Measurements from ENCODE around the gene CHFR. TPM values are rescaled to one million over a fixed set of nuclear protein-coding genes. Genes with fewer than 3 reads are reported as not detected.

Gene CHFR
- total RNA-seq, 1 experiment from 2014 or later = 32.3 TPM

DNA sequence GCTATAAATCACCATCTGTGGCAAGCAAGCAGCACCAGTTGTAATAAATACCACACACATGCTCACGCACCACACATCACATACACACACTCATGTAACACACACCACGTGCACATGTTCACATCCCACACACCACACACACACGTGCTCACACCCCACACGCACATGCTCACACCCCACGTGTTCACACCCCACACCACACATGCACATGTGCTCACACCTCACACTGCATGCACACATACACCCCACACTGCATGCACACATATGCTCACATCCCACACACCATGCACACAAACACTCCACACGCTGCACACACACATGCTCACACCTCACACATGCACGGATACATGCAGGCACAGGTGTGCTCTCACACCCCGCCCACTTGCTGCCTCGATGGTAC is 102.8 kb downstream of the CHFR start:
- Mint-ChIP-seq H3K4me3 (ENCODE audit: unreplicated experiment) (no peak overlapping the region), H3K27me3 (ENCODE audit: insufficient read depth, unreplicated experiment) (no peaks in the 10 kb centered on the region)
- CTCF ChIA-PET = no interaction called here

DNA sequence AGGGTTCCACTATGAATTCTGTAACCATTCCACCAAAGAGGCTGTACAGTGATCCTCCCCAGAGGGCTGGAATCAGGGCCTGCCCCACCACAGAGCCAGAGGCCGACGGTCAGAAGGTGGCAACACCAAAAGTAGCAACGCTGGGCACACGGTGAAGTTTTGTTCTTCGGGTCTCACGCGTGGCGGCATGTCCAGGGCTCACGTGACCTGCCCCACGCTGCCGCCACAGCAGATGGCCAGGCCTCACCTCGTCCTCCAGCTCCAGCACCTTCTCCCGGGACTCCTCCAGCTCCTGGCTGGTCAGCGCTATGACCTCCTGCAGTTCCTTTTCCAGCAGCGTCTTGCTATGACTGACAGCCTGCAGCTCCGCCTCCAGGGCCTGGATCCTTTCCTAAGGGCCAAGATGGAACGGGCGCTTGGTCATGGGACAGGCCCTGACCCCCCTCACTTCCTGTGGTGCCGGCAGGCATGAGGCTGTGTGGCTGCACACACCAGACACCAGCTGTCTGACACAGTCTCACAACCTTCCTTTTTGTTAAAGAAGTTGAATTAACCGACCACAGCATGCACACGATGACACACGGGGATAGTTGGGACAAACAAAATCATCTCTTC is 103.4 kb downstream of the CHFR start:
- ChIA-PET CTCF (no interaction called here), POLR2A (no interaction called here)
- Histone ChIP-seq H3K4me3 (ENCODE audit: low read depth, low read length) (no peak overlapping the region), H3K27me3 (replicated peaks; ENCODE audit: control insufficient read depth, insufficient read depth, low read length) (no peaks in the 10 kb centered on the region), H3K9me3 (no peaks in the 10 kb centered on the region), H3K4me1 (no peaks in the 10 kb centered on the region), H3K36me3 (ENCODE audit: control insufficient read depth, insufficient read depth, low read length) (peaks cover 3% of the 10 kb centered on the region; the same call in 1 of the 2 replicates)
- Mint-ChIP-seq H3K27ac (ENCODE audit: unreplicated experiment) (no peak overlapping the region), H3K4me1 (ENCODE audit: low read depth, unreplicated experiment) (no peaks in the 10 kb centered on the region), H3K36me3 (ENCODE audit: insufficient read depth, unreplicated experiment) (peaks cover 88% of the 10 kb centered on the region), H3K4me3 (ENCODE audit: unreplicated experiment) (no peak overlapping the region), H3K9me3 (ENCODE audit: unreplicated experiment) (no peaks in the 10 kb centered on the region), H3K27me3 (ENCODE audit: insufficient read depth, unreplicated experiment) (no peaks in the 10 kb centered on the region)
- BruUV-seq (replicated peaks) = no TSS peak
- TF ChIP-seq, protein P1, sequence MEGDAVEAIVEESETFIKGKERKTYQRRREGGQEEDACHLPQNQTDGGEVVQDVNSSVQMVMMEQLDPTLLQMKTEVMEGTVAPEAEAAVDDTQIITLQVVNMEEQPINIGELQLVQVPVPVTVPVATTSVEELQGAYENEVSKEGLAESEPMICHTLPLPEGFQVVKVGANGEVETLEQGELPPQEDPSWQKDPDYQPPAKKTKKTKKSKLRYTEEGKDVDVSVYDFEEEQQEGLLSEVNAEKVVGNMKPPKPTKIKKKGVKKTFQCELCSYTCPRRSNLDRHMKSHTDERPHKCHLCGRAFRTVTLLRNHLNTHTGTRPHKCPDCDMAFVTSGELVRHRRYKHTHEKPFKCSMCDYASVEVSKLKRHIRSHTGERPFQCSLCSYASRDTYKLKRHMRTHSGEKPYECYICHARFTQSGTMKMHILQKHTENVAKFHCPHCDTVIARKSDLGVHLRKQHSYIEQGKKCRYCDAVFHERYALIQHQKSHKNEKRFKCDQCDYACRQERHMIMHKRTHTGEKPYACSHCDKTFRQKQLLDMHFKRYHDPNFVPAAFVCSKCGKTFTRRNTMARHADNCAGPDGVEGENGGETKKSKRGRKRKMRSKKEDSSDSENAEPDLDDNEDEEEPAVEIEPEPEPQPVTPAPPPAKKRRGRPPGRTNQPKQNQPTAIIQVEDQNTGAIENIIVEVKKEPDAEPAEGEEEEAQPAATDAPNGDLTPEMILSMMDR (IDR thresholded peaks at IDR 0.05; ENCODE audit: insufficient read depth in 1 of 2, low read depth in 1 of 2, low read length in 1 of 2, severe bottlenecking in 1 of 2, unreplicated experiment in 1 of 2) = no peak
- intact Hi-C loops (cut with micrococcal nuclease; ENCODE audit: unreplicated experiment) = no loop called here
- DNase-seq = no peak

More for the DNA sequence above, 102.8 kb downstream of the CHFR start:
- no TSS peak for BruUV-seq (replicated peaks)
- Histone ChIP-seq H3K36me3 (ENCODE audit: control insufficient read depth, insufficient read depth, low read length) (peaks cover 3% of the 10 kb centered on the region; the same call in 1 of the 2 replicates), H3K4me3 (ENCODE audit: low read depth, low read length) (no peak overlapping the region), H3K9me3 (no peaks in the 10 kb centered on the region), H3K4me1 (no peaks in the 10 kb centered on the region), H3K27me3 (replicated peaks; ENCODE audit: control insufficient read depth, insufficient read depth, low read length) (no peaks in the 10 kb centered on the region)
- peaks cover 89% of the 10 kb centered on the region for H3K36me3 Mint-ChIP-seq (ENCODE audit: insufficient read depth, unreplicated experiment)
- H3K4me1 Mint-ChIP-seq (ENCODE audit: low read depth, unreplicated experiment) = no peaks in the 10 kb centered on the region
- H3K27ac Mint-ChIP-seq (ENCODE audit: unreplicated experiment) = no peak overlapping the region
- TF ChIP-seq, protein P1 (IDR thresholded peaks at IDR 0.05; ENCODE audit: insufficient read depth in 1 of 2, low read depth in 1 of 2, low read length in 1 of 2, severe bottlenecking in 1 of 2, unreplicated experiment in 1 of 2) = no peak
- POLR2A ChIA-PET = no interaction called here
- DNase-seq = no peak
- intact Hi-C loops (cut with micrococcal nuclease; ENCODE audit: unreplicated experiment) = no loop called here
- H3K9me3 Mint-ChIP-seq (ENCODE audit: unreplicated experiment) = no peaks in the 10 kb centered on the region

Other genes with a start within 250 kb of the CHFR start
- gene POLE, start 200.3 kb downstream of the CHFR start, total RNA-seq (2022) = 167 and 170 TPM in 2 replicates
- 29.8 and 39.9 TPM in 2 replicates for gene PXMP2, start 200.0 kb downstream of the CHFR start, total RNA-seq (2022)
- gene PGAM5, start 176.8 kb downstream of the CHFR start, total RNA-seq (2022) = 78.1 and 87.8 TPM in 2 replicates
- 80.8 and 86.6 TPM in 2 replicates for gene ANKLE2, start 125.8 kb downstream of the CHFR start, total RNA-seq (2022)
- gene GOLGA3, start 58.7 kb downstream of the CHFR start, total RNA-seq (2022) = 62.2 and 67.0 TPM in 2 replicates
- 7.1 and 7.5 TPM in 2 replicates for gene ZNF605, start 68.7 kb upstream of the CHFR start, total RNA-seq (2022)
- 15.0 and 17.8 TPM in 2 replicates for gene ZNF26, start 98.8 kb upstream of the CHFR start, total RNA-seq (2022)
- 21.8 and 24.9 TPM in 2 replicates for gene ZNF84, start 149.9 kb upstream of the CHFR start, total RNA-seq (2022)
- 12.1 and 12.5 TPM in 2 replicates for gene ZNF140, start 193.3 kb upstream of the CHFR start, total RNA-seq (2022)
- 2.0 and 2.3 TPM in 2 replicates for gene ZNF891, start 242.7 kb upstream of the CHFR start, total RNA-seq (2022)
- gene ZNF10, start 243.0 kb upstream of the CHFR start, total RNA-seq (2022) = 6.9 and 7.6 TPM in 2 replicates

Data from Caco-2 (cell line).